ENCODE data around the gene MSN. TPM values are rescaled to one million over a fixed set of nuclear protein-coding genes. Genes with fewer than 3 reads are reported as not detected.
"Not testable (repeated sequence)": the region's sequence is repeated elsewhere in the genome, so short reads cannot be mapped to it uniquely, and the experiment has no call there.

MSN gene
- total and polyA plus RNA-seq, 12 donors, result 60.2 to 238 (median 120) TPM

GRCh38 chrX:65634732-65635131 is 32.7 kb upstream of the MSN start:
- intact Hi-C loops (cut with DNase I), result loop anchor here in 4 of 10 donors (5.0 kb wide), 2 partner anchors 32 to 37 kb away; no protein-coding TSS in a partner anchor
- peaks cover 0 to 16% (median 0%) of the 10 kb centered on the region in 7 donors for H3K27me3 ChIP-seq
- WGBS, 2 donors, result 67 to 72% methylated on average over 4 of the region's 4 CpGs
- no peaks in the 10 kb centered on the region for H3K9me3 ChIP-seq
- H3K27ac ChIP-seq, result peak overlapping the region; percentile 28 to 90 (median 78)
- no peak for TF ChIP-seq CTCF (IDR thresholded peaks at IDR 0.05)
- H3K4me3 ChIP-seq, result no peak overlapping the region
- DNase-seq, result no peak
- H3K36me3 ChIP-seq, result no peaks in the 10 kb centered on the region
- ATAC-seq, result peak in 6 of 8 donors; percentile 6 to 53 (median 30)
- peaks cover 4 to 29% (median 17%) of the 10 kb centered on the region in 9 donors for H3K4me1 ChIP-seq

- DNase-seq (peak in 1 of 2 donors; percentile 52), ATAC-seq (peak; percentile 92 to 98 (median 96))
- intact Hi-C loops (cut with DNase I), result loop anchor here in 4 of 10 donors (5.0 kb wide), 2 partner anchors 33 to 38 kb away; no protein-coding TSS in a partner anchor
- Histone ChIP-seq H3K4me1 (peaks cover 4 to 29% (median 17%) of the 10 kb centered on the region in 9 donors), H3K36me3 (no peaks in the 10 kb centered on the region), H3K9me3 (no peaks in the 10 kb centered on the region), H3K4me3 (no peak overlapping the region), H3K27ac (peak overlapping the region; percentile 34 to 90 (median 78)), H3K27me3 (peaks cover 0 to 16% (median 0%) of the 10 kb centered on the region in 7 donors)
- no peak for TF ChIP-seq CTCF (IDR thresholded peaks at IDR 0.05)
- 10 to 13% methylated on average over 3 of the region's 3 CpGs for WGBS, 2 donors
Measured at GRCh38 chrX:65635378-65635777, 32.1 kb upstream of the MSN start.

GRCh38 chrX:65635822-65636221 is 31.6 kb upstream of the MSN start:
- H3K9me3 ChIP-seq, result no peaks in the 10 kb centered on the region
- DNase-seq, result no peak
- intact Hi-C loops (cut with DNase I), result loop anchor here in 4 of 10 donors (5.0 kb wide), 2 partner anchors 34 to 39 kb away; no protein-coding TSS in a partner anchor
- peak overlapping the region; percentile 34 to 90 (median 78) for H3K27ac ChIP-seq
- TF ChIP-seq CTCF (IDR thresholded peaks at IDR 0.05), result peak in 2 of 9 donors; percentile 6 to 24
- whole genome bisulfite sequencing, 2 donors, result 29 to 37% methylated on average over 2 of the region's 2 CpGs
- H3K36me3 ChIP-seq, result no peaks in the 10 kb centered on the region
- H3K27me3 ChIP-seq, result peaks cover 0 to 16% (median 0%) of the 10 kb centered on the region in 7 donors
- peaks cover 4 to 29% (median 17%) of the 10 kb centered on the region in 9 donors for H3K4me1 ChIP-seq
- ATAC-seq, result peak in 7 of 8 donors; percentile 10 to 52 (median 44)
- H3K4me3 ChIP-seq, result no peak overlapping the region

- intact Hi-C loops (cut with DNase I), result loop anchor here in 4 of 10 donors (5.0 kb wide), 2 partner anchors 34 to 39 kb away; no protein-coding TSS in a partner anchor
- H3K36me3 ChIP-seq, H3K4me3 ChIP-seq, H3K9me3 ChIP-seq, ATAC-seq, DNase-seq: not testable (repeated sequence)
- WGBS, 2 donors, result 69 to 72% methylated on average over 3 to 4 of the region's 4 CpGs
- H3K27ac ChIP-seq, result peak overlapping the region in 9 of 10 donors; percentile 34 to 90 (median 85)
- H3K4me1 ChIP-seq, result peaks cover 4 to 29% (median 17%) of the 10 kb centered on the region in 9 donors
- H3K27me3 ChIP-seq, result peaks cover 0 to 12% (median 0%) of the 10 kb centered on the region in 7 donors
Measured at GRCh38 chrX:65636261-65636660, 31.2 kb upstream of the MSN start.

- Histone ChIP-seq H3K27me3 (peaks cover 0 to 9% (median 0%) of the 10 kb centered on the region in 7 donors), H3K4me1 (peaks cover 4 to 29% (median 17%) of the 10 kb centered on the region in 9 donors), H3K9me3 (no peaks in the 10 kb centered on the region), H3K27ac (no peak overlapping the region), H3K36me3 (no peaks in the 10 kb centered on the region), H3K4me3 (no peak overlapping the region)
- no peak for TF ChIP-seq CTCF (IDR thresholded peaks at IDR 0.05)
- DNase-seq, result no peak
- 89 to 94% methylated on average over 5 of the region's 5 CpGs for WGBS, 2 donors
- intact Hi-C loops (cut with DNase I), result loop anchor here in 4 of 10 donors (5.0 kb wide), 2 partner anchors 35 to 40 kb away; no protein-coding TSS in a partner anchor
- no peak for ATAC-seq
Measured at GRCh38 chrX:65637335-65637734, 30.1 kb upstream of the MSN start.
